CD4-positive, alpha-beta T cell treated with Interleukin-15 for 4 hours (primary cell): ENCODE measurements around the gene MAGEA4.

ENCODE experiments used
- DNase-seq: peaks from one replicate; pipeline ENCODE4 v3.0.0-alpha.2; 2020; ENCODE audit warnings: low spot score

MAGEA4 gene

DNA sequence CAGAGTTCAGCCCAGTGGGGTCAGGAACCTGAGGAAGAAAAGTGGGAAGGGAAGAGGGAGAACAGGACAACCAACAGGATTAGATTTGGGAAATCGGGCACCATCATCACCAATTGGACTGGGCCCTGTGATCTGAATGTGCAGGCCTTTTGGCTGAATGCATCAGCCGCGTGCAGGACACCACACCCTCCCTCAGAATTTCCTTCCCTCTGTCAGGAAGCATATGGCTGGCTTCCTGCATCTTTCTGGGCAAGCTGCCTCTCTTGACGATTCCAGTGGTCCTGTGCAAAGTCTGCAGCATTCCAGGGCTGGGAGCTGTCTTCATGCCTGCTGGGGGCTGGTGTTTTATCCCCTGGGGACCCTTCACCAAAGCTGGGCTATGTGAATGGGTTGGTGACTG, 16.4 kb downstream of the MAGEA4 start:
- DNase-seq, result no peak

DNA sequence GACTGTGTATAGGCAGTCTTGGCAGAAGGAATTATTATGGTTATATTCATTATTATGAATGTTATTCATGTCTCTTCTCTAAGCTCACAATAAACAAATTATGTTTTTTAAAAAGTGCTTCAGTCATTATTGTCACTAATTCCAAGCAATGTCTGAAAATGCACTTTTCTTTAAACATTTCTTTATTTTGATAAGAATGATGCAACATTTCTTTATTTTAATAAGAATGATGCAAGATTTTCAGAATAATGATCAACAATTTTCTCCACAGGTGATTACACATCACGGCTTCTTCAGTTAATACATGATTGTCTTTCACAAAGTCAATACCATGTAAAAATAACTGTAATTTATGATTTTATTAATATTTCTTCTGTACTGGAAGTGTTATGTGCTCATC, 22.7 kb downstream of the MAGEA4 start:
- DNase-seq, result no peak

DNA sequence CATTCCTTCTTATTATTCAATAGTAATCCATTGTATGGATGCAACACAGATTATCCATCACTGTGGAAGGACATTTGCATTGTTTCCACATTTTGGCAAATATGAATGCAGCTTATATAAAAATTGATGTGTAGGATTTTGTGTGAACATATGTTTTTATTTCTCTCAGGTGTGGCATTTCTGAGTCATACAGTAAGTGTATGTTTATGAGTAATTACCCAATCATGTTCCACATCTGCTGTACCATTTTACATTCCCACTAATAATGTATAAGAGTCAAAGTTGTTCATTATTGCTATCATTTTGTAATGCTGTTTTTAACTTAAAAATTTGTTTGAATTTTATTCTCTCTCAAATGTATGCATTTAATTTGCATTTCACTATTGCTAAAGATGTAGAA, 25.5 kb downstream of the MAGEA4 start:
- DNase-seq, result no peak

DNA sequence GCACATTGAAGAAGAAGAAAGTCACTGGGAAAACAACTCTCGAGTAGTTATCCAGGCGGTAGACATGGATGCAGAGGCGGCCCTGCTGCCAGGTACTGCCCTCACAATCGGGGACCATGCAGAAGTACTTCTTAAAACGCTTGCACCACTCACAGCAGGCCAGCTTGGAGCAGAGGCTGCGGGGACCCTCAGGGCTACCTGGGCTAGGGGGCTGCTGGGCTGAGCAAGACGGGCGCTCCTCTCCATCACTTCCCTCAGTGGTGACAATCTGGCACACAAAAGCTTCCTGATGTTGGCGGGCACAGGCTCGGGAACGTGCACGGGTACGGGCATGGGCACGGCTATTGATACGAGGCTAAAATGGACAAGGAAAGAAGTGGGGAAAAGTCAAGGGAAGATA, 42.0 kb downstream of the MAGEA4 start:
- DNase-seq, result no peak

DNA sequence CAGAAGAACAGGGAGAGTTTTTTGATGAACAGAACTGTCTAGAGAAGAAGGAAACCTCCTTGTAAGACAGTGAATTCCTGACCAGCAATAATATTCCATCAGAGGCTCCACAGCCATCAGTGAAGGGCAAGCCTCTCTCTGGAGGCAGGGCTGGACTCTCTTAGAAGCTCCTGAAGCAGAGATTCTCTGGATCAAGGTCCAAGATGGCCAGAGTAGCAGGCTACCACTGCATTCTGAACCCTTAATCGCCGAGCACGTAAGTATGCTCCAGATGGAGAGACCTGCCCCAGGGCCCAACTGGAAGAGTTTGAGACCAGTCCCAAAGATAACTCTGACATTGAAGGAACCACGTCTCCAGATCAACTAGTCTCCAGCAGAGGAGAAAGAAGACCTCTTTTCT, 45.4 kb downstream of the MAGEA4 start:
- no peak for DNase-seq

DNA sequence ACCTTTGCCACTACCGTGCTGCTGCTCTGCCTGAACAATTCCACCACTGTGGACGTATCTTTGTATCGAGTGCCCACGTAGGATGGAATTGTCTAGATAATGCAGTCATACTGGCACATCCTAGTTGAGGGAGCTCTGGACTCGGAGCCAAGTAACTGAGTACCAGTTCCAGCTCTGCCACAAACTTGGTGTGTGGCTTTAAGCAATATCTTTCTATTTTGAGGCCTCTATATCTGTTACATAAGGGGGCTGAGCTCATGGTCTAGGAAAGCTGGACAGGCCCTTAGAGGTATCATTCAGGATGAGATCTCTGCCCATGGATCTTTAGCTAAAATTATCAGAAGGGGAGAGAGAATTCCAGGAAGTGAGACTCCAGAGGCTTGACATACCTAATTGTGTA, 49.3 kb downstream of the MAGEA4 start:
- no peak for DNase-seq

DNA sequence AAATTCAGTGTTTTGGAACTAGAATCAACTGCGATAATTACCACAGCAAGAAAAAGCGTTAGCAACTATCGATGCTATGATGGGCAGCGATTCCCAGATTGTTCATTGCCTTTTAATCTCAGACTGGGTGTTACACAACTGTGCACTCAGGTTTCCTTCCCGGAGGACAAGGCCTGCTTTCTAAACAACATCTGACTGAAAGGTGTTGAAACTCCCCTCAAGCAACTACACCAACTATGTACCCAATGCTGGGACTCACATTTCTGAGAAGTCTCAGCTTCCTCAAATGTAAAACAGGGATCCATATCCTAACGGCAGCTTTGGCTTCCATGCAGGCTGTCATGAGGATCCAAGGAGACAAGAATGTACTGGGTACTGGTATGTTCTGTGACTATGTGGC, 53.5 kb downstream of the MAGEA4 start:
- DNase-seq, result no peak

DNA sequence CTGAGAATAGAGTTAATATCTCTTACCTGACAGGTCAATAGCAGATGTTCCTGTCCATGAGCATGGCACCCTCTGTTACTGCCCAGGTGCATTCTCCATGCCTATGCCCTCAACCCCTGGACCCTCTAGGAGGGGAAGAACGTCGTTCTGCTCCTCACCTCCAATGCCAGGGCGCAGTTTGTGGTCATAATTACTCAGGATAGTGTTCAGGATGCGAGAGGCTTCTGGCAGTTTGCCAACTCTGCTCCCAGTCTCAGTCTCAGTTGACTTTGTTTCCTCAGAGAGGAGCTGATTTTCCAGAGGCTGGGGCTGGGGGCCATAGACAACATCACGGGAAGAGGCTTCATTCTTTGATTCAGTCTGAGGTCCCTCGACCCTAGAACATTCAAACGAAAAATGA, 57.3 kb downstream of the MAGEA4 start:
- no peak for DNase-seq

DNA sequence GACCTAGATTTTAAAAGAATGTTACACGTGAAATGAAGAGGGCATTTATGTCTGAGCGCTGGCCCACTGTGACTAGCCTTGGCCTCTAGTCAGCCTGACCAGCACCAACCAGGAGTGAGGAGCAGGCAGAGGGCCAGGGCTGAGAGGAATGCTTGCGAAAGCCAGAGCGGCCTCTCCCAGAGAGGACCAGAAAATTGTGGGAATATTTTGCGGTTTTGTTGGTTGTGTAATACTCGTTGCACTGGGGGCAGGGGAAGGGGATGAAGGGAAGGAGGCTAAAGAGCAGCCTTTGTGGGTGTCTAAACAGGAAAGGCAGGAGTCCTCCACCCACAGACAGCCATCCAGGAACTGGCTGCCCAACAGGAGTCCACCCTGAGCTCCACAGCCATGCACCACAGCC, 58.0 kb downstream of the MAGEA4 start:
- DNase-seq, result no peak

DNA sequence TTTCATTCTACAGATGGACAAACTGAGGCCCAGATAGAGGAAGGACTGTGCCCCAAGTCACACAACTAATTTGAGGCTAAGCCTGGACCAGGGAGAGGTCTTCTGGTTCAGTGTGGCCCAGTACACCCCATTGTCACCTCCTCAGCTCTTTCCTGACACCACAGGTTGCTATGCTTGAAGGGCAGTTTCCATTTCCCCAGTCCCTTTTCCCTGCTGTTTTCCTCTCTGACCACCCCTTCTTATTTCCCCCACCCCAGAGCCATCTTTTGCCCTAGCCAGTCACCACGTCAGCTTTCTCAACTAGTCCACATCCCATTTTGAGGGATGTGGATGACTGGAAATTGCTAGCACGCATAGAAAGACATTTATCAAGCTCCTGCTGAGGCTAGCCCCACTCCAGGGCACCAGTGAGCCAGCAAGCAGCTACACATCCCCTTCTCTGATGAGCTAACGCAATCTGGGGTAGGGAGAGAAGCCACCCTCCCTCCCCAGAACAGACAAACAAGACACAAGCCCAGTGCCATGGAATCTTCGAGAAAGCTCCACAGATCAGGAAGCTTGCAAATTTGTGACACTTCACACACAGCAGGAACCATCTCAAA, 60.5 kb downstream of the MAGEA4 start:
- no peak for DNase-seq

DNA sequence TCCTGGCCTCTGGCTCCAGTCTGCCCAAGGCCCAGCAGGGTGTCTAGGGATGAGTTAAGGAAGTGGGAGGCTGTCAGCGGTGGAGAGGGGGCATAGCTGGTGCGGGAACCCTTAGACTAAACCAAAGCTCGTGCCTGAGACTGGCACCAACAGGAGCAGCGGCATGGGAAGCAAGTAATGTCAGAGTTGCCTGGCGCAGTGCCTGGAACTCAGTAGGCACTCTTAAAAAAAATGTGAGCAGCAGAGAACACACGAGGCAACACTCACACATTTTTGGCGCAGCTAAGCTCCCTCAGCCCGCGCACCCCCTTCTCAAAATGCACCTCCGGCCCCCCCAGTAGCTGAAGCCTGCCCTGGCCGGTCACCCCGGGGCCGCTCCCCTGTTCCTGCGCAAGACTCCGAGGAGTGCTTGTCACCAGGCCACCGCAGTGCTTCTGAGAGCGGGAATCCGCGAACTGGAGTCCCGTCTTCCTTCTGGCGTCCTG, 61.2 kb downstream of the MAGEA4 start:
- no peak for DNase-seq
